Measurements from ENCODE around the gene TNIP2.

Gene TNIP2

GRCh38 chr4:2714918-2715317, 41.2 kb downstream of the TNIP2 start:
- DNase-seq = no peak

GRCh38 chr4:2714061-2714770, 41.9 kb downstream of the TNIP2 start:
- DNase-seq = peak; percentile 54

GRCh38 chr4:2713337-2713736, 42.8 kb downstream of the TNIP2 start:
- no peak for DNase-seq

GRCh38 chr4:2712261-2712842, 43.8 kb downstream of the TNIP2 start:
- no peak for DNase-seq

- DNase-seq = no peak
Observed at GRCh38 chr4:2702770-2703169, 53.4 kb downstream of the TNIP2 start.

GRCh38 chr4:2702361-2702760, 53.8 kb downstream of the TNIP2 start:
- no peak for DNase-seq

- DNase-seq = no peak
Observed at GRCh38 chr4:2700031-2700430, 56.1 kb downstream of the TNIP2 start.

GRCh38 chr4:2699534-2699933, 56.6 kb downstream of the TNIP2 start:
- no peak for DNase-seq

GRCh38 chr4:2698951-2699505, 57.1 kb downstream of the TNIP2 start:
- DNase-seq = no peak

- no peak for DNase-seq
Observed at GRCh38 chr4:2698504-2698903, 57.6 kb downstream of the TNIP2 start.

GRCh38 chr4:2697995-2698414, 58.1 kb downstream of the TNIP2 start:
- no peak for DNase-seq

- no peak for DNase-seq
Observed at GRCh38 chr4:2696423-2696822, 59.7 kb downstream of the TNIP2 start.

GRCh38 chr4:2695346-2696060, 60.6 kb downstream of the TNIP2 start:
- no peak for DNase-seq

- DNase-seq = no peak
Observed at GRCh38 chr4:2694691-2695090, 61.4 kb downstream of the TNIP2 start.

GRCh38 chr4:2691952-2692435, 64.1 kb downstream of the TNIP2 start:
- no peak for DNase-seq
